GM18907 (cell line): Measurements from ENCODE around the gene CNN1.

Source experiments
- ATAC-seq: cut with Tn5 transposase; IDR thresholded peaks from one replicate; pipeline ENCODE4 v1.9.1; 2021; ENCODE audit warnings: mild to moderate bottlenecking, moderate library complexity; ENCODE audit not compliant: unreplicated experiment

The CNN1 gene

GRCh38 chr19:11538232-11539036 lies at the start of gene CNN1:
Gene CNN1 (plus strand): TSS chr19:11538851. CDS start chr19:11538928, 77 bp downstream.
- ATAC-seq, result no peak

- ATAC-seq, result no peak
These were observed 49.3 kb upstream of the CNN1 start for GRCh38 chr19:11489378-11489777.

- no peak for ATAC-seq
These were observed 43.9 kb upstream of the CNN1 start for GRCh38 chr19:11494634-11495285.

GRCh38 chr19:11495481-11495880 lies 43.2 kb upstream of the CNN1 start:
- no peak for ATAC-seq

- ATAC-seq, result no peak
These were observed 42.8 kb upstream of the CNN1 start for GRCh38 chr19:11495885-11496284.

GRCh38 chr19:11496391-11497163 lies 42.1 kb upstream of the CNN1 start:
- no peak for ATAC-seq

GRCh38 chr19:11499220-11499726 lies 39.4 kb upstream of the CNN1 start:
- no peak for ATAC-seq

GRCh38 chr19:11499890-11500420 lies 38.7 kb upstream of the CNN1 start:
- ATAC-seq, result no peak

GRCh38 chr19:11504502-11505031 lies 34.1 kb upstream of the CNN1 start:
- ATAC-seq, result no peak

- ATAC-seq, result peak; percentile 87
These were observed 33.6 kb upstream of the CNN1 start for GRCh38 chr19:11505032-11505503.

GRCh38 chr19:11505504-11506100 lies 33.0 kb upstream of the CNN1 start, which contains the start of gene ZNF653:
Gene ZNF653 (minus strand): TSS chr19:11505839. CDS start chr19:11505786, 53 bp downstream.
- ATAC-seq, result peak; percentile 60

GRCh38 chr19:11506101-11506555 lies 32.5 kb upstream of the CNN1 start:
- ATAC-seq, result peak; percentile 35

- ATAC-seq, result no peak
These were observed 31.7 kb upstream of the CNN1 start for GRCh38 chr19:11506967-11507366.

- ATAC-seq, result no peak
These were observed 31.1 kb upstream of the CNN1 start for GRCh38 chr19:11507370-11508078.

GRCh38 chr19:11510444-11510843 lies 28.2 kb upstream of the CNN1 start:
- ATAC-seq, result no peak

GRCh38 chr19:11513946-11514345 lies 24.7 kb upstream of the CNN1 start:
- ATAC-seq, result no peak

GRCh38 chr19:11519138-11519537 lies 19.5 kb upstream of the CNN1 start:
- ATAC-seq, result no peak

GRCh38 chr19:11528551-11529341 lies 9.9 kb upstream of the CNN1 start, which contains the start of gene ECSIT:
Gene ECSIT (minus strand): TSS chr19:11529134. CDS start chr19:11519170, 9,964 bp downstream.
- peak; percentile 94 for ATAC-seq
